NCI-H774 (cell line): ENCODE data around the gene RAB22A.
"Not testable (repeated sequence)": the region's sequence is repeated elsewhere in the genome, so short reads cannot be mapped to it uniquely, and the experiment has no call there.

Source experiments
- DNase-seq: peaks from one replicate; lab custom pipeline; 2025; lab: John Stamatoyannopoulos, UW

The RAB22A gene

GRCh38 chr20:58344741-58345140 lies 35.2 kb downstream of the RAB22A start:
- DNase-seq: no peak

GRCh38 chr20:58349570-58349969 lies 40.1 kb downstream of the RAB22A start:
- no peak for DNase-seq

GRCh38 chr20:58352468-58352867 lies 43.0 kb downstream of the RAB22A start:
- no peak for DNase-seq

- no peak for DNase-seq
Measured at GRCh38 chr20:58359441-58359840, 49.9 kb downstream of the RAB22A start.

- DNase-seq: no peak
Measured at GRCh38 chr20:58360936-58361335, 51.4 kb downstream of the RAB22A start.

GRCh38 chr20:58361481-58362205 lies 52.1 kb downstream of the RAB22A start:
- DNase-seq: no peak

GRCh38 chr20:58362206-58362516 lies 52.6 kb downstream of the RAB22A start:
- no peak for DNase-seq

- DNase-seq: no peak
Measured at GRCh38 chr20:58362970-58363369, 53.5 kb downstream of the RAB22A start.

- no peak for DNase-seq
Measured at GRCh38 chr20:58366866-58367265, 57.4 kb downstream of the RAB22A start.

- DNase-seq: no peak
Measured at GRCh38 chr20:58372806-58373205, 63.3 kb downstream of the RAB22A start.

- not testable (repeated sequence) for DNase-seq
Measured at GRCh38 chr20:58373296-58373695, 63.8 kb downstream of the RAB22A start.

- DNase-seq: no peak
Measured at GRCh38 chr20:58374027-58374850, 64.7 kb downstream of the RAB22A start.

- no peak for DNase-seq
Measured at GRCh38 chr20:58374906-58375758, 65.6 kb downstream of the RAB22A start.

GRCh38 chr20:58375759-58376352 lies 66.3 kb downstream of the RAB22A start:
- DNase-seq: no peak

- no peak for DNase-seq
Measured at GRCh38 chr20:58377017-58377416, 67.5 kb downstream of the RAB22A start.

- DNase-seq: no peak
Measured at GRCh38 chr20:58377766-58378401, 68.4 kb downstream of the RAB22A start.

- no peak for DNase-seq
Measured at GRCh38 chr20:58378704-58379103, 69.2 kb downstream of the RAB22A start.

- no peak for DNase-seq
Measured at GRCh38 chr20:58381627-58382026, 72.1 kb downstream of the RAB22A start.

- no peak for DNase-seq
Measured at GRCh38 chr20:58382096-58382495, 72.6 kb downstream of the RAB22A start.

GRCh38 chr20:58384821-58385220 lies 75.3 kb downstream of the RAB22A start:
- no peak for DNase-seq

GRCh38 chr20:58388028-58388601 lies 78.6 kb downstream of the RAB22A start:
- DNase-seq: no peak
